D721Med (cell line): ENCODE measurements around the gene ARHGAP21.
A peak's percentile ranks its signal among the peaks of the same experiment; 100 is the strongest.
"Not testable (repeated sequence)": the region's sequence is repeated elsewhere in the genome, so short reads cannot be mapped to it uniquely, and the experiment has no call there.

Source experiments
- DNase-seq: peaks from one replicate; pipeline ENCODE4 v3.0.0; 2011; ENCODE audit warnings: low spot score; ENCODE audit not compliant: insufficient read length
- FAIRE-seq: peaks from 2 replicates; lab custom pipeline; 2011; peaks lifted over from hg19 to GRCh38; lab: Jason Lieb, UNC
- CTCF ChIP-seq: IDR thresholded peaks from 2 replicates; pipeline ENCODE4 v1.5.1; 2012; ENCODE audit warnings: mild to moderate bottlenecking, control low read depth; ENCODE audit not compliant: insufficient read depth; ENCODE audit errors: missing control alignments

Gene ARHGAP21

GRCh38 chr10:24731942-24732341 is 8.3 kb upstream of the ARHGAP21 start:
- no peak for FAIRE-seq
- DNase-seq, result no peak
- TF ChIP-seq CTCF, result no peak

GRCh38 chr10:24730811-24731210 is 7.1 kb upstream of the ARHGAP21 start:
- FAIRE-seq (no peak), DNase-seq (no peak)
- no peak for TF ChIP-seq CTCF

- FAIRE-seq (no peak), DNase-seq (no peak)
- no peak for TF ChIP-seq CTCF
Measured at GRCh38 chr10:24727786-24728185, 4.1 kb upstream of the ARHGAP21 start.

- FAIRE-seq, result no peak
- no peak for TF ChIP-seq CTCF
- DNase-seq, result no peak
Measured at GRCh38 chr10:24726626-24727025, 2.9 kb upstream of the ARHGAP21 start.

- not testable (repeated sequence) for FAIRE-seq, DNase-seq
Measured at GRCh38 chr10:24726029-24726428, 2.3 kb upstream of the ARHGAP21 start.

- FAIRE-seq (no peak), DNase-seq (peak; percentile 70)
- no peak for TF ChIP-seq CTCF
Measured at GRCh38 chr10:24724381-24725228, 918 bp upstream of the ARHGAP21 start.

GRCh38 chr10:24723386-24723787 is 300 bp downstream of the ARHGAP21 start:
- TF ChIP-seq CTCF, result no peak
- FAIRE-seq (no peak), DNase-seq (no peak)
